ENCODE measurements around the gene PCDHA3. TPM values are rescaled to one million over a fixed set of nuclear protein-coding genes. Genes with fewer than 3 reads are reported as not detected.

PCDHA3 gene
- total and polyA plus RNA-seq, 2 of the 8 experiments (the other 6 are each of a cell fraction or from before 2014, with no cell fraction given), result 0.48 to 0.67 TPM

GRCh38 chr5:140840978-140841962, 40.4 kb downstream of the PCDHA3 start, which contains the start of gene PCDHA8 (continued):
- TF ChIP-seq, protein P1, sequence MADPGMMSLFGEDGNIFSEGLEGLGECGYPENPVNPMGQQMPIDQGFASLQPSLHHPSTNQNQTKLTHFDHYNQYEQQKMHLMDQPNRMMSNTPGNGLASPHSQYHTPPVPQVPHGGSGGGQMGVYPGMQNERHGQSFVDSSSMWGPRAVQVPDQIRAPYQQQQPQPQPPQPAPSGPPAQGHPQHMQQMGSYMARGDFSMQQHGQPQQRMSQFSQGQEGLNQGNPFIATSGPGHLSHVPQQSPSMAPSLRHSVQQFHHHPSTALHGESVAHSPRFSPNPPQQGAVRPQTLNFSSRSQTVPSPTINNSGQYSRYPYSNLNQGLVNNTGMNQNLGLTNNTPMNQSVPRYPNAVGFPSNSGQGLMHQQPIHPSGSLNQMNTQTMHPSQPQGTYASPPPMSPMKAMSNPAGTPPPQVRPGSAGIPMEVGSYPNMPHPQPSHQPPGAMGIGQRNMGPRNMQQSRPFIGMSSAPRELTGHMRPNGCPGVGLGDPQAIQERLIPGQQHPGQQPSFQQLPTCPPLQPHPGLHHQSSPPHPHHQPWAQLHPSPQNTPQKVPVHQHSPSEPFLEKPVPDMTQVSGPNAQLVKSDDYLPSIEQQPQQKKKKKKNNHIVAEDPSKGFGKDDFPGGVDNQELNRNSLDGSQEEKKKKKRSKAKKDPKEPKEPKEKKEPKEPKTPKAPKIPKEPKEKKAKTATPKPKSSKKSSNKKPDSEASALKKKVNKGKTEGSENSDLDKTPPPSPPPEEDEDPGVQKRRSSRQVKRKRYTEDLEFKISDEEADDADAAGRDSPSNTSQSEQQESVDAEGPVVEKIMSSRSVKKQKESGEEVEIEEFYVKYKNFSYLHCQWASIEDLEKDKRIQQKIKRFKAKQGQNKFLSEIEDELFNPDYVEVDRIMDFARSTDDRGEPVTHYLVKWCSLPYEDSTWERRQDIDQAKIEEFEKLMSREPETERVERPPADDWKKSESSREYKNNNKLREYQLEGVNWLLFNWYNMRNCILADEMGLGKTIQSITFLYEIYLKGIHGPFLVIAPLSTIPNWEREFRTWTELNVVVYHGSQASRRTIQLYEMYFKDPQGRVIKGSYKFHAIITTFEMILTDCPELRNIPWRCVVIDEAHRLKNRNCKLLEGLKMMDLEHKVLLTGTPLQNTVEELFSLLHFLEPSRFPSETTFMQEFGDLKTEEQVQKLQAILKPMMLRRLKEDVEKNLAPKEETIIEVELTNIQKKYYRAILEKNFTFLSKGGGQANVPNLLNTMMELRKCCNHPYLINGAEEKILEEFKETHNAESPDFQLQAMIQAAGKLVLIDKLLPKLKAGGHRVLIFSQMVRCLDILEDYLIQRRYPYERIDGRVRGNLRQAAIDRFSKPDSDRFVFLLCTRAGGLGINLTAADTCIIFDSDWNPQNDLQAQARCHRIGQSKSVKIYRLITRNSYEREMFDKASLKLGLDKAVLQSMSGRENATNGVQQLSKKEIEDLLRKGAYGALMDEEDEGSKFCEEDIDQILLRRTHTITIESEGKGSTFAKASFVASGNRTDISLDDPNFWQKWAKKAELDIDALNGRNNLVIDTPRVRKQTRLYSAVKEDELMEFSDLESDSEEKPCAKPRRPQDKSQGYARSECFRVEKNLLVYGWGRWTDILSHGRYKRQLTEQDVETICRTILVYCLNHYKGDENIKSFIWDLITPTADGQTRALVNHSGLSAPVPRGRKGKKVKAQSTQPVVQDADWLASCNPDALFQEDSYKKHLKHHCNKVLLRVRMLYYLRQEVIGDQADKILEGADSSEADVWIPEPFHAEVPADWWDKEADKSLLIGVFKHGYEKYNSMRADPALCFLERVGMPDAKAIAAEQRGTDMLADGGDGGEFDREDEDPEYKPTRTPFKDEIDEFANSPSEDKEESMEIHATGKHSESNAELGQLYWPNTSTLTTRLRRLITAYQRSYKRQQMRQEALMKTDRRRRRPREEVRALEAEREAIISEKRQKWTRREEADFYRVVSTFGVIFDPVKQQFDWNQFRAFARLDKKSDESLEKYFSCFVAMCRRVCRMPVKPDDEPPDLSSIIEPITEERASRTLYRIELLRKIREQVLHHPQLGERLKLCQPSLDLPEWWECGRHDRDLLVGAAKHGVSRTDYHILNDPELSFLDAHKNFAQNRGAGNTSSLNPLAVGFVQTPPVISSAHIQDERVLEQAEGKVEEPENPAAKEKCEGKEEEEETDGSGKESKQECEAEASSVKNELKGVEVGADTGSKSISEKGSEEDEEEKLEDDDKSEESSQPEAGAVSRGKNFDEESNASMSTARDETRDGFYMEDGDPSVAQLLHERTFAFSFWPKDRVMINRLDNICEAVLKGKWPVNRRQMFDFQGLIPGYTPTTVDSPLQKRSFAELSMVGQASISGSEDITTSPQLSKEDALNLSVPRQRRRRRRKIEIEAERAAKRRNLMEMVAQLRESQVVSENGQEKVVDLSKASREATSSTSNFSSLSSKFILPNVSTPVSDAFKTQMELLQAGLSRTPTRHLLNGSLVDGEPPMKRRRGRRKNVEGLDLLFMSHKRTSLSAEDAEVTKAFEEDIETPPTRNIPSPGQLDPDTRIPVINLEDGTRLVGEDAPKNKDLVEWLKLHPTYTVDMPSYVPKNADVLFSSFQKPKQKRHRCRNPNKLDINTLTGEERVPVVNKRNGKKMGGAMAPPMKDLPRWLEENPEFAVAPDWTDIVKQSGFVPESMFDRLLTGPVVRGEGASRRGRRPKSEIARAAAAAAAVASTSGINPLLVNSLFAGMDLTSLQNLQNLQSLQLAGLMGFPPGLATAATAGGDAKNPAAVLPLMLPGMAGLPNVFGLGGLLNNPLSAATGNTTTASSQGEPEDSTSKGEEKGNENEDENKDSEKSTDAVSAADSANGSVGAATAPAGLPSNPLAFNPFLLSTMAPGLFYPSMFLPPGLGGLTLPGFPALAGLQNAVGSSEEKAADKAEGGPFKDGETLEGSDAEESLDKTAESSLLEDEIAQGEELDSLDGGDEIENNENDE (IDR thresholded peaks at IDR 0.05; ENCODE audit: insufficient replicate concordance, low read length), result no peak
- TF ChIP-seq RAD21 (IDR thresholded peaks at IDR 0.05 in 1 of 2, conservative IDR thresholded peaks at IDR 0.05 in 1 of 2; ENCODE audit: low read depth in 2 of 2, low read length in 2 of 2), result peak; percentile 70 to 76
- TF ChIP-seq CTCF (IDR thresholded peaks at IDR 0.05; ENCODE audit: control extremely low read depth in 1 of 3, insufficient read depth in 1 of 3, low read depth in 1 of 3, low read length in 3 of 3), result peak; percentile 63 to 81 (median 79)
